HG03159 (cell line): ENCODE results near the gene P3H3.
A peak's percentile ranks its signal among the peaks of the same experiment; 100 is the strongest.

Experiments used
- ATAC-seq: cut with Tn5 transposase; IDR thresholded peaks from one replicate; pipeline ENCODE4 v1.9.1; 2021; ENCODE audit warnings: mild to moderate bottlenecking, moderate library complexity; ENCODE audit not compliant: unreplicated experiment

The P3H3 gene

DNA sequence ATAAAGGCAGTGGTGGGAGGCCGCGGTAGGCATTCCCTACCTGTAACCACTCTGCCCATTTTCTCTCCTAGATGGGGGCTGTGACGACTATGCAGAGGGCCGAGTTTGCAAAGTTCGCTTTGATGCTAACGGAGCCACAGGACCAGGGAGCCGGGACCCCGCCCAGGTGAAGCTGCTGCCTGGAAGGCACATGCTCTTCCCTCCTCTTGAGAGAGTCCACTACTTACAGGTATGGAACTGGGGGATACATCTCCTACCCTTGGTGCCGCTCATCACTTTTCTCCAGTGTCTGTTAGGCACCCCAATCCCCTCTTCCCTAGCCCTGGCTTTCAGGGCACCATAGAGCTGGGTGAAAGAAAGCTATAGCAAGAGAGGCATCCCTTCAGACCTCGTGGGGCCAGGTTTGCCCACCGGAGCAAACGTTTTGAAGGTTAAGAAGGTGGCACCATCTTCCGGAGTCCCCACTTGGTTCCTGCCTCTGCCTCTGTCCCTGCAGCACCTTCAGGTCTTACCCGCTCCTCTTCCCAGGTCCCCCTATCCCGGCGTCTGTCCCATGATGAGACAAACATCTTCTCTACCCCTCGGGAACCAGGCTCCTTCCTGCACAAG, 2.0 kb upstream of the P3H3 start:
- ATAC-seq: no peak

DNA sequence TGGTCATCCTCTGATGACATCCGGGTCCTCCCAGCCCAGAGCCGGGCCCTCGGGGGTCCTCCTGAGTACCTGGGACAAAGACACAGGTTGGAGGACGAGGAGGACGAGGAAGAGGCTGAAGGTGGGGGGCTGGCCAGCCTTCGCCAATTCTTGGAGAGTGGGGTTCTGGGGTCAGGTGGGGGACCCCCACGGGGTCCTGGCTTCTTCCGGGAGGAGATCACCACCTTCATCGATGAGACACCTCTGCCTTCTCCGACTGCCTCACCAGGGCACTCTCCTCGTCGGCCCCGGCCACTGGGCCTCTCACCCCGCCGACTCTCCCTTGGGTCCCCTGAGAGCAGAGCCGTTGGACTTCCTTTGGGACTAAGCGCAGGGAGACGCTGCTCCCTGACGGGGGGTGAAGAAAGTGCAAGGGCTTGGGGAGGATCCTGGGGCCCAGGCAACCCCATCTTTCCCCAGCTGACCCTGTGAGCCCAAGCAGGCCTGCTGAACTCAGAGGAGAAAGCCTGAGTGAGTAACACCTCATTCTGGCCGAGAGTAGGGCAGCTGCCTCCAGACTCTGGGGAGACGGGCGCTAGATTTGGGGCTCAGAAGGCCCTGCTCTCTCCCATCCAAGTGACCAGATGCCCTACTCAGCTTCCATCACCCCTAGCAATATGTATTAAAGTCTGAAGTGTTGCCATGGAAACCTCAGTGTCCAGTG, 1.3 kb upstream of the P3H3 start:
- no peak for ATAC-seq

GRCh38 chr12:6827437-6827911, 733 bp upstream of the P3H3 start:
- no peak for ATAC-seq

- no peak for ATAC-seq
Observed at GRCh38 chr12:6828781-6829535, 751 bp downstream of the P3H3 start.

- ATAC-seq: no peak
Observed at GRCh38 chr12:6829536-6830220, 1.5 kb downstream of the P3H3 start.

GRCh38 chr12:6830286-6830890, 2.2 kb downstream of the P3H3 start:
- ATAC-seq: no peak

DNA sequence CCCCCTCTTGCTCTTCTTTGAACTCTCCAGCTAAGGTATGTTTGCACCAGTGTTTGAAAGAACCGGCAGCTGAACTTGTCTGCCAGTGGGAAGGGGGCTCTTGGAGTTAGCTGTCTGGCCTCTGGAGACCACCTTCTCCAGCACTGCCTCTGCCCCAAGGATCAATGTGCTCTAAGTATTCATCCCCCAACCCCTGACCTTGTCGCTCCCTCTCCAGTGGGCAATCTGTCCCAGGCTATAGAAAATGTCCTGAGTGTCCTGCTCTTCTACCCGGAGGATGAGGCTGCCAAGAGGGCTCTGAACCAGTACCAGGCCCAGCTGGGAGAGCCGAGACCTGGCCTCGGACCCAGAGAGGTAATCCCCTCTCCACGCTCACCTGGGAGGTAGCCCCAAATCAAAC, 2.8 kb downstream of the P3H3 start:
- ATAC-seq: no peak

DNA sequence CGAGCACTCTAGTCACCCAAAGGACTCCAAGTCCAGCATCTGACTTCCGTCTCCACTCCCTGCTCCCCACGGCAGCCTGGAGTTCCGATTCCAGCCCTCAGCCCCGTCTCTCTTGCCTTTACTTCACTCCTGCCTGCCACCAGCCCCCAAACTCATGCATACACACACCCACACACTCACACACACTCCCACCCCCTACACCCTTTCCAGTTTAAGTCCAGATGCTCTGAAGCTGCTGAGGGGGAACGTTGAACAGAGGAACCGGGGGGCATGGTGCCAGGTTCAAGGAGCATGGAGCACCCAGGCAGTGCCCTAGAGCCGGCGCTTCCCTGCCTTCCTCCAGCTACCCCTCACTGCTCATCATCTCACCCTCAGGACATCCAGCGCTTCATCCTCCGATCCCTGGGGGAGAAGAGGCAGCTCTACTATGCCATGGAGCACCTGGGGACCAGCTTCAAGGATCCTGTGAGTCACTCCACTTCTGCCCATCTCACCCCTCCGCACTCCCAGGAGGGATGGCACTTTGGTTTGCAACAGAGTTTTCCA, 3.3 kb downstream of the P3H3 start:
- ATAC-seq: no peak

DNA sequence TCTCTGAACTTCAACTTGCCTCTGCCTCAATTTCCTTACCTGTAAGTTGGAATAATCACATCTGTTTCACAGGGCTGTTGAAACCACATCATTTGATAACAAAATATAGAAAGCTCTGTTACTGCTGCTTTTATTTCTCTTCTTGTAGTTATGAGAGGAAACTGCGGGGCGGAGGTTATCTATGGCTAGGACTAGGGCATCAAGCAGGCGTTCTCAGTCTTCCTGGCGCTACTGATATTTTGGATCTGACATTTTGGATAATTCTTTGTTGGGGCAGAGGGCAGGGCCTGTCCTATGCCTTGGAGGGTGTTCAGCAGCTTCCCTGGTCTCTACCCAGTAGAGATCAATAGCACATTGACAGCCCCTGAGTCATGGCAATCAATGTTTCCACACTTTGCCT, 3.9 kb downstream of the P3H3 start:
- no peak for ATAC-seq

GRCh38 chr12:6833189-6833890, 5.1 kb downstream of the P3H3 start:
- ATAC-seq: no peak

- no peak for ATAC-seq
Observed at GRCh38 chr12:6834254-6834653, 6.0 kb downstream of the P3H3 start.

DNA sequence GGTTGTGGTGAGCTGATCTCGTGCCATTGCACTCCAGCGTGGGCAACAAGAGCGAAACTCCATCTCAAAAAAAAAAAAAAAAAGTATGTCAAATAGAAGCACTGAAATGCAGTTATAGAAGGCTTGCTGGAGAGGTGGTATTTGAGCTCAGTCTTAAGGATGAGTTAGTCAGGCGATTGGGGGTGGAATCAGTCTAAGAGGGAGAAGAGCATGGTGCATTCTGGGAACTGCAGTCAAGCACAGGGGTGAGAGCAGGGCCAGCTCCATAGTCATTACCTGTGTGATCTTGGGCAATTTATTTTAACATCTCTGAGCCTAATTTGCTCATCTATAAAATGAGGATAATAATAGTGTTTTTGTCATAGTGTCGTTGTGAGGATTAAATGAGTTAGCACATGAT, 6.7 kb downstream of the P3H3 start:
- no peak for ATAC-seq

DNA sequence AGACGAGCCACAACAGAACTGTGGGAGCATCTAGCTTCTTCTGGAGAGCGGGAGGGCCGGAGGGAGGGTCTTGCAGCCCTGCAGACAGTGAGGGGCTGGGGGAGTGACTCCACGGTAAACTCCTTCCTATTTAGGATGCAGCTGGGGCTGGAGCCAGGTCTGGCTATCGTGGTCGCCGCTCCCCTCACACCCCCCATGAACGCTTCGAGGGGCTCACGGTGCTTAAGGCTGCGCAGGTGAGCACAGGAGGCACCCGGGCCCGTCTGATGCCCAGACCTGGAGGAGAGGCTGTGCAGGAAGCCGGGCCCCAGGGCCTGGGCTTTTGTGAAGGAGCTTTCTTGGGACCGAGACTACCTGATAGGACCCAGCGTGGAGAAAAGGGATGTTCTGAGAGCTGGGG, 8.6 kb downstream of the P3H3 start:
- ATAC-seq: no peak

GRCh38 chr12:6837370-6838060, 9.3 kb downstream of the P3H3 start:
- no peak for ATAC-seq

DNA sequence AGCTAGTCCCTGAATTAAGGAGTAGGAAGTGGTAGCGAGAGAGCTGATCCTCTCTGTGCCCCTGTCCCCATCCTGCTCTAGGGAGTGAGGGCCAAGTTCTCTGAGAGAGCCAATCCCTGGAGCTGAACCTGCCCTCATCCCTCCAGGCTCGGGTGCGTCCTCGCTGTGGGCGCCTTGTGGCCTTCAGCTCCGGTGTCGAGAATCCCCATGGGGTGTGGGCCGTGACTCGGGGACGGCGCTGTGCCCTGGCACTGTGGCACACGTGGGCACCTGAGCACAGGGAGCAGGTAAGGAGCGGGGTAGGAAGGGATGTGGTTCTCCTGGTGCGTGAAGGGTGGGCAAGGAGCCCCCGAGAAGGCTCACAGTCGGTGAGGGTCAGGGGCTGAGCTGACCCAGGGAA, 10.6 kb downstream of the P3H3 start:
- no peak for ATAC-seq

- peak; percentile 75 for ATAC-seq
Observed at GRCh38 chr12:6839482-6840201, 11.4 kb downstream of the P3H3 start.

- no peak for ATAC-seq
Observed at GRCh38 chr12:6840330-6840729, 12.1 kb downstream of the P3H3 start.

DNA sequence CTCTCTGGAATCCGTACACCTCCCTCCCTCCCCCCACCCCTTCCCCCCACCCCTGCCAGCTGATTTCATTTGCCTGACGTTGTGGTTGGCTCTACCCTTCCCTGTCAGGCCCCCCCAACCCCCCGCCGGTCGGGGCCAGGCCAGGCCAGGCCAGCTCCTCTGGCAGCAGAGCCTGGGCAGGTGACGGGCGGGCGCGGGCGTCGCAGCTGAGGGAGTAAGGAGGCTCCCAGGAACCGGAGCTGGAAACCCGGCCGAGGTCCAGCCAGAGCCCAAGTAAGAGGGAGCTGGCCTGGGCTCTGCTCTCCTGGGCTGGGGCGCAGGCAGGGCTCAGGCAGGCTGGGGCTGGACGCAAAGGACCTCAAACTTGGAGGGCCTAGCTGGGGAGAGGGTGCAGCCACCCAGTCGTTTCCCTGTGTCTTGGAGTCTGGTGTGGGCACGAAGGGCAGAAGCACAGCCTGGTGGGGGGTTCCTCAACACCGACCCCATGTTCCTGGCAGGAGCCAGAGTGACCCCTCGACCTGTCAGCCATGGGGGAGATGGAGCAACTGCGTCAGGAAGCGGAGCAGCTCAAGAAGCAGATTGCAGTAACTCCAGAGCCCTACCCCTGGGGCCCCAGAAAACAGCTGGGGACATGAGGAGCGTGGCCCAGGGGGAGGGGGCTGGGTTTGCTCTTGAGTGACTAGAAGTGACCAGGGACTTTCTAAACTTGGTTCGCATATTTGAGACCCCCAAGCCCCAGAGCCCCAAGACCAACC, 12.7 kb downstream of the P3H3 start, which contains the start of gene GNB3:
Gene GNB3 (plus strand): TSS at position 165 of the 755 bp plus-strand sequence. CDS start 363 bp downstream, at position 528.
- ATAC-seq: no peak
